IMR-90 (cell line): ENCODE measurements around the gene FAM98B. TPM values are rescaled to one million over a fixed set of nuclear protein-coding genes. Genes with fewer than 3 reads are reported as not detected.

Source experiments
- ATAC-seq: fragments of 200-7000 bp; cut with Tn5 transposase; 2 replicates; pipeline ENCODE4 v1.9.1; 2020; ENCODE audit warnings: low read depth, mild to moderate bottlenecking, moderate library complexity
- BruUV-seq: library from RNA; stranded (reverse); fragments of 400-500 nt; replicated peaks from 2 replicates; lab custom pipeline; 2021; lab: Mats Ljungman, UMichigan
- CTCF ChIA-PET: fragments of 300-600 bp; formaldehyde crosslinking; extraction: SDS; loops from one replicate; lab custom pipeline; 2021; ENCODE audit warnings: antibody characterized with exemption; lab: Yijun Ruan, JAX
- POLR2A ChIA-PET: fragments of 300-600 bp; sonication (Branson Sonifier 250); formaldehyde crosslinking; loops from one replicate; lab custom pipeline; 2022; ENCODE audit warnings: antibody characterized with exemption; ENCODE audit not compliant: unreplicated experiment; lab: Charles Lee
- DNase-seq: peaks from one replicate; pipeline ENCODE4 v3.0.0; 2013
- H2AFZ ChIP-seq: replicated peaks from 2 replicates; pipeline ENCODE3; 2013; ENCODE audit warnings: low read length, mild to moderate bottlenecking; ENCODE audit not compliant: poor library complexity
- H2AK5ac ChIP-seq: 2 replicates; pipeline ENCODE4 v1.6.1; 2013; ENCODE audit warnings: low read depth, low read length, inconsistent platforms
- H2AK9ac ChIP-seq: replicated peaks from 2 replicates; pipeline ENCODE3; 2013; ENCODE audit warnings: mild to moderate bottlenecking, low read depth, low read length, moderate library complexity; ENCODE audit not compliant: poor library complexity
- H2BK120ac ChIP-seq: 2 replicates; pipeline ENCODE4 v1.6.1; 2013; ENCODE audit warnings: low read depth, low read length, inconsistent platforms
- H2BK15ac ChIP-seq: 3 replicates; pipeline ENCODE4 v1.6.1; 2013; ENCODE audit warnings: low read depth, low read length, inconsistent platforms
- H2BK20ac ChIP-seq: 2 replicates; pipeline ENCODE4 v1.6.1; 2013; ENCODE audit warnings: low read depth, mild to moderate bottlenecking, inconsistent platforms, low read length, moderate library complexity
- H2BK5ac ChIP-seq: 2 replicates; pipeline ENCODE4 v1.6.1; 2013; ENCODE audit warnings: mild to moderate bottlenecking, low read depth, low read length, inconsistent platforms; ENCODE audit not compliant: poor library complexity, severe bottlenecking
- H3K14ac ChIP-seq: replicated peaks from 2 replicates; pipeline ENCODE4 v1.6.1; 2013; ENCODE audit warnings: low read depth, low read length, inconsistent platforms
- H3K18ac ChIP-seq: 2 replicates; pipeline ENCODE4 v1.6.1; 2013; ENCODE audit warnings: low read depth, low read length, control low read depth
- H3K23ac ChIP-seq: 2 replicates; pipeline ENCODE4 v1.6.1; 2013; ENCODE audit warnings: low read depth, low read length, inconsistent platforms
- H3K27ac ChIP-seq: 2 replicates; pipeline ENCODE4 v1.5.1; 2013; ENCODE audit warnings: mild to moderate bottlenecking, control low read depth, low read length; ENCODE audit not compliant: insufficient read depth
- H3K27me3 ChIP-seq: 2 replicates; pipeline ENCODE4 v1.6.1; 2013; ENCODE audit warnings: low read length; ENCODE audit not compliant: control insufficient read depth, insufficient read depth
- H3K36me3 ChIP-seq: 2 replicates; pipeline ENCODE4 v1.6.1; 2013; ENCODE audit warnings: low read length, mixed read lengths; ENCODE audit not compliant: control insufficient read depth, insufficient read depth
- H3K4ac ChIP-seq: 2 replicates; pipeline ENCODE4 v1.6.1; 2013; ENCODE audit warnings: low read depth, low read length, inconsistent platforms
- H3K4me1 ChIP-seq: 2 replicates; pipeline ENCODE4 v1.6.1; 2013; ENCODE audit warnings: low read length, mixed read lengths; ENCODE audit not compliant: control insufficient read depth, insufficient read depth
- H3K4me2 ChIP-seq: 2 replicates; pipeline ENCODE4 v1.6.1; 2013; ENCODE audit warnings: low read depth, mild to moderate bottlenecking, control low read depth, low read length, moderate library complexity
- H3K4me3 ChIP-seq: 2 replicates; pipeline ENCODE4 v1.5.1; 2013; ENCODE audit warnings: low read depth, mild to moderate bottlenecking, control low read depth, low read length, moderate library complexity; ENCODE audit not compliant: insufficient read depth
- H3K56ac ChIP-seq: 2 replicates; pipeline ENCODE4 v1.6.1; 2013; ENCODE audit warnings: low read length, inconsistent platforms; ENCODE audit not compliant: insufficient read depth; ENCODE audit errors: extremely low read depth
- H3K79me1 ChIP-seq, 2 experiments: 2 replicates each; pipeline ENCODE4 v1.6.1; 2013; ENCODE audit warnings: low read length in 2 of 2, inconsistent platforms in 1 of 2, low read depth in 1 of 2
- H3K9ac ChIP-seq: 2 replicates; pipeline ENCODE4 v1.6.1; 2013; ENCODE audit warnings: low read depth, low read length, control low read depth
- H3K9me1 ChIP-seq: 2 replicates; pipeline ENCODE4 v1.6.1; 2013; ENCODE audit warnings: low read length, inconsistent platforms; ENCODE audit not compliant: insufficient read depth
- H3K9me3 ChIP-seq: 2 replicates; pipeline ENCODE4 v1.6.1; 2013; ENCODE audit warnings: low read length; ENCODE audit not compliant: control insufficient read depth, insufficient read depth
- H4K20me1 ChIP-seq: 2 replicates; pipeline ENCODE4 v1.6.1; 2013; ENCODE audit warnings: low read length, inconsistent platforms; ENCODE audit not compliant: insufficient read depth
- H4K5ac ChIP-seq: 2 replicates; pipeline ENCODE4 v1.6.1; 2013; ENCODE audit warnings: mild to moderate bottlenecking, low read depth, low read length, control low read depth
- H4K8ac ChIP-seq, 2 experiments: 2 replicates each; pipeline ENCODE4 v1.6.1; 2013; ENCODE audit warnings: low read depth in 2 of 2, low read length in 2 of 2, control low read depth in 1 of 2, inconsistent platforms in 1 of 2
- H4K91ac ChIP-seq: 2 replicates; pipeline ENCODE4 v1.6.1; 2013; ENCODE audit warnings: low read depth, low read length, inconsistent platforms; ENCODE audit not compliant: insufficient read depth
- FOS ChIP-seq: fragments of 150-350 bp; IDR thresholded peaks from 2 replicates; pipeline ENCODE4 v1.6.1; 2016; ENCODE audit warnings: low read depth, low read length
- MAZ ChIP-seq: IDR thresholded peaks from 2 replicates; pipeline ENCODE4 v1.6.1; 2012; ENCODE audit warnings: low read depth, mild to moderate bottlenecking, low read length, improper control_type of control experiment, moderate library complexity, borderline replicate concordance
- POLR2A ChIP-seq: IDR thresholded peaks from 2 replicates; pipeline ENCODE4 v1.6.1; 2012; ENCODE audit warnings: mild to moderate bottlenecking, low read depth, low read length
- RAD21 ChIP-seq: IDR thresholded peaks from 2 replicates; pipeline ENCODE4 v1.6.1; 2012; ENCODE audit warnings: low read length, improper control_type of control experiment
- RCOR1 ChIP-seq: IDR thresholded peaks from 2 replicates; pipeline ENCODE4 v1.6.1; 2012; ENCODE audit warnings: mild to moderate bottlenecking, low read length, improper control_type of control experiment; ENCODE audit not compliant: insufficient replicate concordance
- RFX5 ChIP-seq: IDR thresholded peaks from 2 replicates; pipeline ENCODE4 v1.8.0; 2012; ENCODE audit warnings: low read depth, mild to moderate bottlenecking, low read length, moderate library complexity
- USF2 ChIP-seq: fragments of 150-350 bp; IDR thresholded peaks from 2 replicates; pipeline ENCODE4 v1.6.1; 2017; ENCODE audit warnings: mild to moderate bottlenecking, antibody characterized with exemption, low read length, low read depth
- WGBS, 2 experiments: methylation state at CpG; one replicate each; pipeline versions ENCODE4 v1.1.5 to v1.1.7; 2013; ENCODE audit warnings: missing lambda C conversion rate in 2 of 2; ENCODE audit not compliant: insufficient read length in 1 of 2; ENCODE audit errors: extremely low coverage in 2 of 2; 5-methylcytosine and 5-hydroxymethylcytosine counted together
- dilution Hi-C: fragments of 300-500 bp; cut with HindIII; formaldehyde crosslinking; loops from one replicate; pipeline ENCODE4 v1.14.3; 2018; ENCODE audit warnings: low sequenced_read_pairs; ENCODE audit not compliant: unreplicated experiment
- in situ Hi-C: fragments of 300-500 bp; cut with MboI; formaldehyde crosslinking; loops from 3 replicates; pipeline ENCODE4 v1.14.3; 2019; ENCODE audit warnings: low sequenced_read_pairs, inconsistent platforms, mixed read lengths
- intact Hi-C: fragments of 100-400 bp; cut with micrococcal nuclease; formaldehyde crosslinking; loops from 2 replicates; pipeline ENCODE4 v1.10.0; 2022
- polyA plus RNA-seq, 3 experiments: library from polyadenylated mRNA; depleted of rRNA; stranded (reverse); fragments of >200 nt; gene quantifications; 2 replicates each; pipeline ENCODE4 v1.2.3, GENCODE V29; 2012; ENCODE audit warnings: low replicate concordance in 1 of 3
- total RNA-seq: library from RNA; depleted of rRNA; stranded (reverse); fragments of >200 nt; gene quantifications from 2 replicates; pipeline ENCODE4 v1.2.3, GENCODE V29; 2012

The FAM98B gene
- total and polyA plus RNA-seq, 2 of the 4 experiments (the other 2 are of a cell fraction) = 2.7 to 12.2 TPM

GRCh38 chr15:38486936-38487335, 33.0 kb downstream of the FAM98B start:
- H3K23ac ChIP-seq = 0 out of 2 replicates have a peak overlapping the region, but pooled peaks have one; percentile 12
- peak overlapping the region; percentile 74 for H2BK5ac ChIP-seq
- peak overlapping the region; percentile 71 for H4K91ac ChIP-seq
- TF ChIP-seq USF2 (no peak), FOS (no peak), RCOR1 (no peak), POLR2A (no peak), MAZ (no peak), RAD21 (no peak), RFX5 (no peak)
- intact Hi-C loops (no loop called here), dilution Hi-C loops (no loop called here), in situ Hi-C loops (no loop called here)
- H3K9me3 ChIP-seq = no peaks in the 10 kb centered on the region
- no peaks in the 10 kb centered on the region for H3K9me1 ChIP-seq
- no peak overlapping the region for H2AK9ac ChIP-seq
- H3K27me3 ChIP-seq = no peaks in the 10 kb centered on the region
- H4K8ac ChIP-seq = peak overlapping the region; percentile 36 to 73; a peak in 2 of 4 replicates
- peak overlapping the region; percentile 43; the same call in 1 of the 2 replicates for H3K9ac ChIP-seq
- H2BK20ac ChIP-seq = 0 out of 2 replicates have a peak overlapping the region, but pooled peaks have one; percentile 50
- peak overlapping the region; percentile 93; the same call in 1 of the 2 replicates for H3K18ac ChIP-seq
- H3K27ac ChIP-seq = peak overlapping the region; percentile 41; the same call in 1 of the 2 replicates
- no peak overlapping the region for H3K4me3 ChIP-seq
- BruUV-seq = no TSS peak
- peaks cover 12% of the 10 kb centered on the region for H3K4me1 ChIP-seq
- CTCF ChIA-PET = interaction anchor here (0.6 kb wide), 1 partner anchor 185 kb away, joined by 3 read pairs; no protein-coding TSS in a partner anchor
- no peaks in the 10 kb centered on the region for H4K20me1 ChIP-seq
- H3K56ac ChIP-seq = peak overlapping the region; percentile 58; the same call in 1 of the 2 replicates
- no peak overlapping the region for H2AFZ ChIP-seq
- H4K5ac ChIP-seq = peak overlapping the region; percentile 85; the same call in 1 of the 2 replicates
- peak overlapping the region; percentile 29 for H2BK120ac ChIP-seq
- peak overlapping the region; percentile 17; the same call in 1 of the 2 replicates for H3K4ac ChIP-seq
- peak overlapping the region; percentile 88 for H2BK15ac ChIP-seq
- peak overlapping the region; percentile 65; the same call in 1 of the 2 replicates for H3K4me2 ChIP-seq
- peak; percentile 58 for DNase-seq
- peaks cover 0 to 4% of the 10 kb centered on the region in 2 experiments; a peak in 2 of 4 replicates for H3K79me1 ChIP-seq
- no peaks in the 10 kb centered on the region for H3K36me3 ChIP-seq
- H3K14ac ChIP-seq = peak overlapping the region; percentile 31
- H2AK5ac ChIP-seq = no peak overlapping the region
- POLR2A ChIA-PET = no interaction called here
- no CpG with 5 or more reads among the region's 2 CpGs for WGBS, 2 experiments
- ATAC-seq = no peak
